Neural cell (in vitro differentiated cells): Measurements from ENCODE around the gene PTCSC3. TPM values are rescaled to one million over a fixed set of nuclear protein-coding genes. Genes with fewer than 3 reads are reported as not detected.

ENCODE experiments used
- H2AFZ ChIP-seq: fragments of 200-600, 300-800 bp; sonication (generic), shearing (Covaris generic); 2 replicates; pipeline ENCODE4 v1.6.0; 2014; ENCODE audit warnings: low read depth, mild to moderate bottlenecking, antibody characterized with exemption, low read length, moderate library complexity
- H3F3A ChIP-seq: fragments of 200-600 bp; shearing (Covaris generic); 2 replicates; pipeline ENCODE4 v1.6.1; 2016; ENCODE audit warnings: mild to moderate bottlenecking, moderate library complexity, mixed read lengths, antibody characterized with exemption, low read length; ENCODE audit not compliant: insufficient read depth, poor library complexity, severe bottlenecking
- H3K27ac ChIP-seq: fragments of 200-600, 300-800 bp; sonication (generic), shearing (Covaris generic); 2 replicates; pipeline ENCODE4 v1.5.1; 2014; ENCODE audit warnings: mild to moderate bottlenecking, low read length, moderate library complexity
- H3K27me3 ChIP-seq: fragments of 300-800, 200-600 bp; sonication (generic), shearing (Covaris generic); 2 replicates; pipeline ENCODE4 v1.6.0; 2014; ENCODE audit warnings: mild to moderate bottlenecking, low read depth, low read length, moderate library complexity; ENCODE audit not compliant: insufficient read depth
- H3K36me3 ChIP-seq: fragments of 300-800, 200-600 bp; sonication (generic), shearing (Covaris generic); 2 replicates; pipeline ENCODE4 v1.5.1; 2014; ENCODE audit warnings: mild to moderate bottlenecking, antibody characterized with exemption, low read length, moderate library complexity; ENCODE audit not compliant: insufficient read depth
- H3K4me2 ChIP-seq: fragments of 300-800, 200-600 bp; sonication (generic), shearing (Covaris generic); 2 replicates; pipeline ENCODE4 v1.6.0; 2014; ENCODE audit warnings: mild to moderate bottlenecking, low read length
- H3K4me3 ChIP-seq: fragments of 300-800, 200-600 bp; sonication (generic), shearing (Covaris generic); 2 replicates; pipeline ENCODE4 v1.5.1; 2014; ENCODE audit warnings: mild to moderate bottlenecking, low read length, moderate library complexity
- H3K79me2 ChIP-seq: fragments of 200-600 bp; shearing (Covaris generic); replicated peaks from 2 replicates; pipeline ENCODE4 v1.6.0; 2014; ENCODE audit warnings: mild to moderate bottlenecking, low read length, moderate library complexity; ENCODE audit not compliant: insufficient read depth
- H3K9ac ChIP-seq: fragments of 300-800, 200-600 bp; sonication (generic), shearing (Covaris generic); 2 replicates; pipeline ENCODE4 v1.6.1; 2016; ENCODE audit warnings: mild to moderate bottlenecking, low read length, mixed read lengths
- H3K9me2 ChIP-seq: fragments of 200-600 bp; shearing (Covaris generic); 2 replicates; pipeline ENCODE4 v1.6.1; 2016; ENCODE audit warnings: mild to moderate bottlenecking, low read length, mixed read lengths; ENCODE audit not compliant: insufficient read depth
- H3K9me3 ChIP-seq: fragments of 200-600, 300-800 bp; sonication (generic), shearing (Covaris generic); 2 replicates; pipeline ENCODE4 v1.6.1; 2016; ENCODE audit warnings: mild to moderate bottlenecking, mixed run types, low read length, moderate library complexity, mixed read lengths
- H4K20me1 ChIP-seq: fragments of 200-600 bp; shearing (Covaris generic); 2 replicates; pipeline ENCODE4 v1.6.1; 2016; ENCODE audit warnings: mild to moderate bottlenecking, mixed run types; ENCODE audit not compliant: insufficient read depth
- CTCF ChIP-seq: fragments of 450-650 bp; IDR thresholded peaks from 2 replicates; pipeline ENCODE4 v1.5.1; 2014; ENCODE audit warnings: antibody characterized with exemption, mild to moderate bottlenecking, moderate library complexity; ENCODE audit not compliant: poor library complexity, severe bottlenecking
- EP300 ChIP-seq: fragments of 450-650 bp; conservative IDR thresholded peaks from 2 replicates; pipeline ENCODE4 v1.6.1; 2014; ENCODE audit warnings: antibody characterized with exemption, mild to moderate bottlenecking, moderate library complexity; ENCODE audit not compliant: poor library complexity, severe bottlenecking
- EZH2 ChIP-seq: fragments of 200-600, 300-800 bp; shearing (Covaris generic), sonication (generic); IDR thresholded peaks from 2 replicates; pipeline ENCODE4 v1.6.1; 2014; ENCODE audit warnings: antibody characterized with exemption, low read length, borderline replicate concordance, mild to moderate bottlenecking; ENCODE audit not compliant: insufficient read depth, poor library complexity, severe bottlenecking
- MXI1 ChIP-seq: fragments of 450-650 bp; conservative IDR thresholded peaks from 2 replicates; pipeline ENCODE4 v1.6.1; 2014; ENCODE audit warnings: antibody characterized with exemption, mild to moderate bottlenecking; ENCODE audit not compliant: poor library complexity, severe bottlenecking
- POLR2AphosphoS5 ChIP-seq: IDR thresholded peaks from 2 replicates; pipeline ENCODE4 v1.6.1; 2012
- RAD21 ChIP-seq: fragments of 450-650 bp; conservative IDR thresholded peaks from 2 replicates; pipeline ENCODE4 v1.6.1; 2014; ENCODE audit warnings: antibody characterized with exemption, mild to moderate bottlenecking, moderate library complexity
- REST ChIP-seq: IDR thresholded peaks from 2 replicates; pipeline ENCODE4 v1.6.1; 2012; ENCODE audit warnings: borderline replicate concordance
- SMC3 ChIP-seq: fragments of 450-650 bp; conservative IDR thresholded peaks from 2 replicates; pipeline ENCODE4 v1.6.1; 2014; ENCODE audit warnings: antibody characterized with exemption, mild to moderate bottlenecking, moderate library complexity; ENCODE audit not compliant: poor library complexity
- TAF1 ChIP-seq: IDR thresholded peaks from 2 replicates; pipeline ENCODE4 v1.6.1; 2012; ENCODE audit warnings: low read depth
- polyA plus RNA-seq: library from polyadenylated mRNA; depleted of rRNA; stranded (reverse); fragments of >200 nt; gene quantifications from 2 replicates; pipeline ENCODE4 v1.2.3, GENCODE V29; 2014

Gene PTCSC3
- polyA plus RNA-seq, 1 donor from 2014 or later, result not detected

GRCh38 chr14:36217732-36218131, 41.2 kb upstream of the PTCSC3 start:
- Histone ChIP-seq H3F3A (no peaks in the 10 kb centered on the region), H3K4me2 (no peak overlapping the region), H3K9ac (no peak overlapping the region), H3K9me2 (no peaks in the 10 kb centered on the region), H3K79me2 (no peaks in the 10 kb centered on the region), H3K27me3 (no peaks in the 10 kb centered on the region), H4K20me1 (no peaks in the 10 kb centered on the region), H3K27ac (no peak overlapping the region), H2AFZ (no peak overlapping the region), H3K4me3 (no peak overlapping the region), H3K9me3 (no peaks in the 10 kb centered on the region), H3K36me3 (no peaks in the 10 kb centered on the region)
- TF ChIP-seq CTCF (no peak), REST (no peak), RAD21 (no peak), EZH2 (no peak), POLR2AphosphoS5 (no peak), MXI1 (no peak), SMC3 (no peak), TAF1 (no peak), EP300 (no peak)

- no peaks in the 10 kb centered on the region for H3K9me3 ChIP-seq
- H3K27ac ChIP-seq, result no peak overlapping the region
- no peaks in the 10 kb centered on the region for H3K36me3 ChIP-seq
- no peaks in the 10 kb centered on the region for H3K9me2 ChIP-seq
- no peak overlapping the region for H3K4me2 ChIP-seq
- no peaks in the 10 kb centered on the region for H4K20me1 ChIP-seq
- H3K79me2 ChIP-seq, result no peaks in the 10 kb centered on the region
- TF ChIP-seq CTCF (no peak), POLR2AphosphoS5 (no peak), EP300 (no peak), REST (no peak), TAF1 (no peak), EZH2 (no peak), MXI1 (no peak), SMC3 (no peak), RAD21 (no peak)
- H3K9ac ChIP-seq, result no peak overlapping the region
- H3K27me3 ChIP-seq, result no peaks in the 10 kb centered on the region
- no peak overlapping the region for H2AFZ ChIP-seq
- no peak overlapping the region for H3K4me3 ChIP-seq
- no peaks in the 10 kb centered on the region for H3F3A ChIP-seq
Observed at GRCh38 chr14:36217027-36217426, 40.5 kb upstream of the PTCSC3 start.
